Fibroblast of lung (primary cell): ENCODE measurements around the gene FREM2.

Experiments
- EZH2 ChIP-seq: IDR thresholded peaks from 2 replicates; pipeline ENCODE4 v1.5.1; 2012; ENCODE audit warnings: low read length, control low read depth, mild to moderate bottlenecking; ENCODE audit errors: missing control alignments
- TF ChIP-seq, protein P1 (sequence below), 2 donors: IDR thresholded peaks in 1 of 2; conservative IDR thresholded peaks in 1 of 2; 1 replicate in 1 of 2; 2 replicates in 1 of 2; pipeline ENCODE4 v1.5.1; 2011 to 2012; ENCODE audit warnings: low read length in 2 of 2, control low read depth in 1 of 2, inconsistent platforms in 1 of 2, low read depth in 1 of 2, mild to moderate bottlenecking in 1 of 2

DNA sequence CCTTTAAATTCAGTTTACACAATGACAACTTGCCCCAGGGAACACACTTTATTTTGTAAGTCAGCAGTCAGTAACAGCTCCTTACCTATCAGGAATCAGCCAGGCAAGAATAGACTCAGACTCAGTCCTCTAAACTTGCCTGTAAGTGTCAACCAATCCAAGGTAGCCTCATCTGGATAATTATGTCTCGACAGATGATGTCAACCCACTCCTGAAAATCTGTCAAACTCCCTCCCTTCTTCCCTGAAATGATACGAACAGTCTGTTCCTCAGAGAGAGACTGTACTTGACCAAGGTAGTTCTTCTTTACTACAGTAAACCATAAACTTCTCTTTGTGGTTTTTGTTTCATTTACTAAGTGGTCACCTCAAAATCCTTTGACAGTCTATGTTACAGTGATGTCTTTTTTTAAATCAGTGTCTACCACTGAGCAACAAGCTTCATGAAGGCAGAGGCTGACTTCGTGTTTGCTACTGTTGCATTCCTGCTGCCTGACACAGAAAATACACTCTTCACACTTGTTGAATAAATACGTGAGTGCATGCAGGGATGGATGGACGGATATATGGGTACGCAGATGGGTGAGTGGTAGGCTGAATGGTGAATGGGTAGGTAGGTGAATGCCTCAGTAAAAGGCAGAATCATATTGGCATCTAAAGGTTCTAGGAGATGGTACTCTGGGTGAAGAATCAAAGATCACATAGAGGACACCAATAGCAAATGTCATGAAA is 17.5 kb upstream of the FREM2 start:
- TF ChIP-seq, protein P1, sequence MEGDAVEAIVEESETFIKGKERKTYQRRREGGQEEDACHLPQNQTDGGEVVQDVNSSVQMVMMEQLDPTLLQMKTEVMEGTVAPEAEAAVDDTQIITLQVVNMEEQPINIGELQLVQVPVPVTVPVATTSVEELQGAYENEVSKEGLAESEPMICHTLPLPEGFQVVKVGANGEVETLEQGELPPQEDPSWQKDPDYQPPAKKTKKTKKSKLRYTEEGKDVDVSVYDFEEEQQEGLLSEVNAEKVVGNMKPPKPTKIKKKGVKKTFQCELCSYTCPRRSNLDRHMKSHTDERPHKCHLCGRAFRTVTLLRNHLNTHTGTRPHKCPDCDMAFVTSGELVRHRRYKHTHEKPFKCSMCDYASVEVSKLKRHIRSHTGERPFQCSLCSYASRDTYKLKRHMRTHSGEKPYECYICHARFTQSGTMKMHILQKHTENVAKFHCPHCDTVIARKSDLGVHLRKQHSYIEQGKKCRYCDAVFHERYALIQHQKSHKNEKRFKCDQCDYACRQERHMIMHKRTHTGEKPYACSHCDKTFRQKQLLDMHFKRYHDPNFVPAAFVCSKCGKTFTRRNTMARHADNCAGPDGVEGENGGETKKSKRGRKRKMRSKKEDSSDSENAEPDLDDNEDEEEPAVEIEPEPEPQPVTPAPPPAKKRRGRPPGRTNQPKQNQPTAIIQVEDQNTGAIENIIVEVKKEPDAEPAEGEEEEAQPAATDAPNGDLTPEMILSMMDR (conservative IDR thresholded peaks at IDR 0.05 in 1 of 2, IDR thresholded peaks at IDR 0.05 in 1 of 2; ENCODE audit: low read depth in 1 of 2, low read length in 2 of 2), result no peak
- TF ChIP-seq EZH2, result no peak
